Liver (tissue), 9 donors: ENCODE measurements around the gene PRDM10. TPM values are rescaled to one million over a fixed set of nuclear protein-coding genes. Genes with fewer than 3 reads are reported as not detected.

Experiments
- DNase-seq: peaks from one replicate; pipeline ENCODE4 v3.0.0-alpha.2; 2017; ENCODE audit warnings: low spot score
- H3K27ac ChIP-seq, 2 donors: one replicate each; pipeline ENCODE4 v1.7.0; 2013; ENCODE audit warnings: inconsistent platforms in 2 of 2, low read length in 2 of 2, control low read depth in 1 of 2, low read depth in 1 of 2, mild to moderate bottlenecking in 1 of 2
- H3K27me3 ChIP-seq, 4 donors: one replicate each; pipeline versions ENCODE4 v1.6.1 to v1.7.0; 2013; ENCODE audit warnings: low read length in 3 of 4, inconsistent platforms in 1 of 4, mild to moderate bottlenecking in 1 of 4, moderate library complexity in 1 of 4; ENCODE audit not compliant: control insufficient read depth in 4 of 4, insufficient read depth in 4 of 4
- H3K36me3 ChIP-seq, 4 donors: one replicate each; pipeline versions ENCODE4 v1.6.1 to v1.7.0; 2013; ENCODE audit warnings: low read length in 3 of 4, mild to moderate bottlenecking in 3 of 4, low read depth in 1 of 4, moderate library complexity in 1 of 4; ENCODE audit not compliant: control insufficient read depth in 4 of 4, insufficient read depth in 3 of 4
- H3K4me1 ChIP-seq, 4 donors: one replicate each; pipeline versions ENCODE4 v1.6.1 to v1.7.0; 2013; ENCODE audit warnings: low read length in 3 of 4, mild to moderate bottlenecking in 3 of 4, moderate library complexity in 1 of 4; ENCODE audit not compliant: control insufficient read depth in 4 of 4, insufficient read depth in 4 of 4
- H3K4me3 ChIP-seq, 3 donors: one replicate each; pipeline versions ENCODE4 v1.6.1 to v1.7.0; 2013; ENCODE audit warnings: low read length in 3 of 3, control low read depth in 1 of 3, low read depth in 1 of 3, mild to moderate bottlenecking in 1 of 3
- H3K9ac ChIP-seq, 2 donors: one replicate each; pipeline ENCODE4 v1.7.0; 2013; ENCODE audit warnings: low read length in 2 of 2, mild to moderate bottlenecking in 2 of 2, moderate library complexity in 2 of 2, control low read depth in 1 of 2, low read depth in 1 of 2
- H3K9me3 ChIP-seq, 4 donors: one replicate each; pipeline versions ENCODE4 v1.6.1 to v1.7.0; 2013; ENCODE audit warnings: low read length in 3 of 4; ENCODE audit not compliant: control insufficient read depth in 4 of 4
- ATF3 ChIP-seq: IDR thresholded peaks from 2 replicates; pipeline ENCODE4 v1.6.1; 2016; ENCODE audit warnings: antibody characterized with exemption
- CTCF ChIP-seq: fragments of 150-350 bp; IDR thresholded peaks from 2 replicates; pipeline ENCODE4 v1.5.1; 2017; ENCODE audit warnings: improper control_type of control experiment, low read depth, low read length; ENCODE audit not compliant: missing input control
- EGR1 ChIP-seq, 2 donors: IDR thresholded peaks; 2 replicates each; pipeline ENCODE4 v1.6.1; 2016 to 2018; ENCODE audit warnings: antibody characterized with exemption in 2 of 2, low read depth in 2 of 2
- FOXA1 ChIP-seq: IDR thresholded peaks from 2 replicates; pipeline ENCODE4 v1.6.1; 2016; ENCODE audit warnings: antibody characterized with exemption
- FOXA2 ChIP-seq: IDR thresholded peaks from 2 replicates; pipeline ENCODE4 v1.6.1; 2016; ENCODE audit warnings: antibody characterized with exemption
- GABPA ChIP-seq, 2 donors: IDR thresholded peaks in 1 of 2; conservative IDR thresholded peaks in 1 of 2; 2 replicates each; pipeline ENCODE4 v1.6.1; 2016; ENCODE audit warnings: antibody characterized with exemption in 2 of 2, mild to moderate bottlenecking in 1 of 2, moderate library complexity in 1 of 2
- HNF4A ChIP-seq, 2 donors: conservative IDR thresholded peaks; 2 replicates each; pipeline ENCODE4 v1.6.1; 2016; ENCODE audit warnings: antibody characterized with exemption in 2 of 2, mild to moderate bottlenecking in 2 of 2
- HNF4G ChIP-seq: IDR thresholded peaks from 2 replicates; pipeline ENCODE4 v1.6.1; 2016; ENCODE audit warnings: antibody characterized with exemption
- JUND ChIP-seq, 2 donors: IDR thresholded peaks; 2 replicates each; pipeline ENCODE4 v1.6.1; 2016; ENCODE audit warnings: antibody characterized with exemption in 2 of 2
- MAX ChIP-seq: IDR thresholded peaks from 2 replicates; pipeline ENCODE4 v1.6.1; 2016; ENCODE audit warnings: antibody characterized with exemption
- NR2F2 ChIP-seq: IDR thresholded peaks from 2 replicates; pipeline ENCODE4 v1.6.1; 2016; ENCODE audit warnings: antibody characterized with exemption
- RAD21 ChIP-seq, 2 donors: IDR thresholded peaks; 2 replicates each; pipeline ENCODE4 v1.6.1; 2016; ENCODE audit warnings: antibody characterized with exemption in 2 of 2, mild to moderate bottlenecking in 2 of 2
- RXRA ChIP-seq, 2 donors: IDR thresholded peaks; 2 replicates each; pipeline ENCODE4 v1.6.1; 2017 to 2018; ENCODE audit warnings: antibody characterized with exemption in 2 of 2, mild to moderate bottlenecking in 1 of 2
- SP1 ChIP-seq: IDR thresholded peaks from 2 replicates; pipeline ENCODE4 v1.6.1; 2018; ENCODE audit warnings: antibody characterized with exemption, mild to moderate bottlenecking
- TAF1 ChIP-seq: conservative IDR thresholded peaks from 2 replicates; pipeline ENCODE4 v1.6.1; 2016; ENCODE audit warnings: antibody characterized with exemption, mild to moderate bottlenecking
- YY1 ChIP-seq: IDR thresholded peaks from 2 replicates; pipeline ENCODE4 v1.6.1; 2016; ENCODE audit warnings: antibody characterized with exemption, mild to moderate bottlenecking
- WGBS: extraction: QIAGEN DNeasy Blood & Tissue Kit; methylation state at CpG from one replicate; pipeline ENCODE4 v1.1.7; 2013; 5-methylcytosine and 5-hydroxymethylcytosine counted together
- polyA plus RNA-seq, 2 donors: library from polyadenylated mRNA; stranded (reverse) in 1 of 2; unstranded in 1 of 2; fragments of 200-250 nt in 1 of 2; fragments of >200 nt in 1 of 2; fragmentation: Nextera tagmentation in 1 of 2; extraction: Ambion mirVana in 1 of 2; gene quantifications; one replicate each; pipeline versions ENCODE4 v1.2.1 to v1.2.3, GENCODE V29; 2013 to 2015
- total RNA-seq, 2 donors: library from RNA; depleted of rRNA; stranded (reverse); fragments of >200 nt; gene quantifications; one replicate each; pipeline ENCODE4 v1.2.3, GENCODE V29; 2014
- TF ChIP-seq, protein P1 (sequence below): IDR thresholded peaks from 2 replicates; pipeline ENCODE4 v1.6.1; 2016; ENCODE audit warnings: antibody characterized with exemption
- TF ChIP-seq, protein P2 (sequence below): IDR thresholded peaks from 2 replicates; pipeline ENCODE4 v1.6.1; 2016; ENCODE audit warnings: antibody characterized with exemption, mild to moderate bottlenecking
- donor health status: healthy.
- donor health status: healthy.
- donor health status: healthy.
- donor health status: healthy.
- donor health status: healthy.

The PRDM10 gene
- total and polyA plus RNA-seq, 4 donors, result 1.4 to 7.2 (median 3.9) TPM

DNA sequence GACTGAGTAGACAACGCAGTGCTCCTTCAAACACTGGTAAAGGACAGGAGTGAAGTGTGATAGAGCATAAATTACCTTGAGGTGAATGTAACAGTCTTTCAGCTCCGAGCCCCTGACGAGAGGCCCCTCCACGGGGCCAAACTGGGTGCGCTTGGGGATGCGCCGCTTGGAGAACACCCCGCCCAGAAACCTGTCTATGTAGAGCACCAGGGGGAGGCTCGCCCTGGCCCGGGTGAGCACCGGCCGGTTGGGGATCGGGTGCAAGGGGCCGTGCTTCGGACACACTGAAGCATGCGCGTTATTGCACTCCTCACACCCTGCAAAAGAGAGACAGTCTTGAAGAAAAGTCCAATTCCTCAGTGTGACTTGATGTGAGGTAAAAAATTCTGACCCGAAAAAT is 57.9 kb downstream of the PRDM10 start:
- Histone ChIP-seq H3K27ac (no peak overlapping the region), H3K9ac (no peak overlapping the region), H3K27me3 (no peaks in the 10 kb centered on the region), H3K9me3 (no peaks in the 10 kb centered on the region), H3K4me3 (no peak overlapping the region), H3K4me1 (no peaks in the 10 kb centered on the region), H3K36me3 (peaks cover 0 to 14% (median 5%) of the 10 kb centered on the region in 4 donors)
- no peak for DNase-seq
- TF ChIP-seq, protein P1, sequence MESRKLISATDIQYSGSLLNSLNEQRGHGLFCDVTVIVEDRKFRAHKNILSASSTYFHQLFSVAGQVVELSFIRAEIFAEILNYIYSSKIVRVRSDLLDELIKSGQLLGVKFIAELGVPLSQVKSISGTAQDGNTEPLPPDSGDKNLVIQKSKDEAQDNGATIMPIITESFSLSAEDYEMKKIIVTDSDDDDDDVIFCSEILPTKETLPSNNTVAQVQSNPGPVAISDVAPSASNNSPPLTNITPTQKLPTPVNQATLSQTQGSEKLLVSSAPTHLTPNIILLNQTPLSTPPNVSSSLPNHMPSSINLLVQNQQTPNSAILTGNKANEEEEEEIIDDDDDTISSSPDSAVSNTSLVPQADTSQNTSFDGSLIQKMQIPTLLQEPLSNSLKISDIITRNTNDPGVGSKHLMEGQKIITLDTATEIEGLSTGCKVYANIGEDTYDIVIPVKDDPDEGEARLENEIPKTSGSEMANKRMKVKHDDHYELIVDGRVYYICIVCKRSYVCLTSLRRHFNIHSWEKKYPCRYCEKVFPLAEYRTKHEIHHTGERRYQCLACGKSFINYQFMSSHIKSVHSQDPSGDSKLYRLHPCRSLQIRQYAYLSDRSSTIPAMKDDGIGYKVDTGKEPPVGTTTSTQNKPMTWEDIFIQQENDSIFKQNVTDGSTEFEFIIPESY, result no peak
- no peak for TF ChIP-seq YY1
- TF ChIP-seq SP1, result no peak
- no peak for TF ChIP-seq ATF3
- no peak for TF ChIP-seq HNF4A (conservative IDR thresholded peaks at IDR 0.05)
- no peak for TF ChIP-seq MAX
- no peak for TF ChIP-seq CTCF
- TF ChIP-seq HNF4G, result no peak
- no peak for TF ChIP-seq FOXA2
- TF ChIP-seq RXRA (IDR thresholded peaks at IDR 0.05), result no peak
- no peak for TF ChIP-seq EGR1 (IDR thresholded peaks at IDR 0.05; ENCODE audit: low read depth in 2 of 2)
- TF ChIP-seq GABPA (IDR thresholded peaks at IDR 0.05 in 1 of 2, conservative IDR thresholded peaks at IDR 0.05 in 1 of 2), result no peak
- TF ChIP-seq NR2F2, result no peak
- TF ChIP-seq, protein P2, sequence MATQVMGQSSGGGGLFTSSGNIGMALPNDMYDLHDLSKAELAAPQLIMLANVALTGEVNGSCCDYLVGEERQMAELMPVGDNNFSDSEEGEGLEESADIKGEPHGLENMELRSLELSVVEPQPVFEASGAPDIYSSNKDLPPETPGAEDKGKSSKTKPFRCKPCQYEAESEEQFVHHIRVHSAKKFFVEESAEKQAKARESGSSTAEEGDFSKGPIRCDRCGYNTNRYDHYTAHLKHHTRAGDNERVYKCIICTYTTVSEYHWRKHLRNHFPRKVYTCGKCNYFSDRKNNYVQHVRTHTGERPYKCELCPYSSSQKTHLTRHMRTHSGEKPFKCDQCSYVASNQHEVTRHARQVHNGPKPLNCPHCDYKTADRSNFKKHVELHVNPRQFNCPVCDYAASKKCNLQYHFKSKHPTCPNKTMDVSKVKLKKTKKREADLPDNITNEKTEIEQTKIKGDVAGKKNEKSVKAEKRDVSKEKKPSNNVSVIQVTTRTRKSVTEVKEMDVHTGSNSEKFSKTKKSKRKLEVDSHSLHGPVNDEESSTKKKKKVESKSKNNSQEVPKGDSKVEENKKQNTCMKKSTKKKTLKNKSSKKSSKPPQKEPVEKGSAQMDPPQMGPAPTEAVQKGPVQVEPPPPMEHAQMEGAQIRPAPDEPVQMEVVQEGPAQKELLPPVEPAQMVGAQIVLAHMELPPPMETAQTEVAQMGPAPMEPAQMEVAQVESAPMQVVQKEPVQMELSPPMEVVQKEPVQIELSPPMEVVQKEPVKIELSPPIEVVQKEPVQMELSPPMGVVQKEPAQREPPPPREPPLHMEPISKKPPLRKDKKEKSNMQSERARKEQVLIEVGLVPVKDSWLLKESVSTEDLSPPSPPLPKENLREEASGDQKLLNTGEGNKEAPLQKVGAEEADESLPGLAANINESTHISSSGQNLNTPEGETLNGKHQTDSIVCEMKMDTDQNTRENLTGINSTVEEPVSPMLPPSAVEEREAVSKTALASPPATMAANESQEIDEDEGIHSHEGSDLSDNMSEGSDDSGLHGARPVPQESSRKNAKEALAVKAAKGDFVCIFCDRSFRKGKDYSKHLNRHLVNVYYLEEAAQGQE, result no peak
- TF ChIP-seq TAF1, result no peak
- TF ChIP-seq FOXA1, result no peak
- no peak for TF ChIP-seq JUND (IDR thresholded peaks at IDR 0.05)
- TF ChIP-seq RAD21 (IDR thresholded peaks at IDR 0.05), result no peak
- WGBS, result 98% methylated on average over 18 of the region's 18 CpGs
